MCF 10A (cell line): ENCODE results near the gene SNTA1. TPM values are rescaled to one million over a fixed set of nuclear protein-coding genes. Genes with fewer than 3 reads are reported as not detected.
A peak's percentile ranks its signal among the peaks of the same experiment; 100 is the strongest.
"Not testable (repeated sequence)": the region's sequence is repeated elsewhere in the genome, so short reads cannot be mapped to it uniquely, and the experiment has no call there.

Source experiments
- BruUV-seq: library from RNA; stranded (reverse); fragments of 400-500 nt; replicated peaks from 2 replicates; lab custom pipeline; 2021; lab: Mats Ljungman, UMichigan
- CTCF ChIA-PET: fragments of 300-600 bp; sonication (Branson Sonifier 250); formaldehyde crosslinking; extraction: SDS; loops from one replicate; lab custom pipeline; 2021; ENCODE audit warnings: antibody characterized with exemption, inconsistent platforms; lab: Yijun Ruan, JAX
- POLR2A ChIA-PET: fragments of 300-600, 350-650 bp; sonication (Branson Sonifier 250); formaldehyde crosslinking; extraction: SDS; loops from one replicate; lab custom pipeline; 2020; ENCODE audit warnings: antibody characterized with exemption, inconsistent platforms; lab: Yijun Ruan, JAX
- DNase-seq: peaks from one replicate; pipeline ENCODE4 v3.0.0-alpha.2; 2018; ENCODE audit not compliant: unreplicated experiment
- H3K27ac Mint-ChIP-seq: one replicate; pipeline ENCODE4 v1.8.0; 2022; ENCODE audit warnings: mild to moderate bottlenecking, low read depth, mixed read lengths; ENCODE audit not compliant: unreplicated experiment
- H3K27me3 Mint-ChIP-seq: one replicate; pipeline ENCODE4 v1.8.0; 2022; ENCODE audit warnings: mixed read lengths; ENCODE audit not compliant: insufficient read depth, unreplicated experiment
- H3K36me3 Mint-ChIP-seq: one replicate; pipeline ENCODE4 v1.8.0; 2022; ENCODE audit warnings: mild to moderate bottlenecking, moderate library complexity, mixed read lengths; ENCODE audit not compliant: insufficient read depth, unreplicated experiment
- H3K4me1 Mint-ChIP-seq: one replicate; pipeline ENCODE4 v1.8.0; 2022; ENCODE audit warnings: mixed read lengths; ENCODE audit not compliant: insufficient read depth, unreplicated experiment
- H3K4me3 Mint-ChIP-seq: one replicate; pipeline ENCODE4 v1.8.0; 2022; ENCODE audit warnings: mild to moderate bottlenecking, moderate library complexity, mixed read lengths; ENCODE audit not compliant: unreplicated experiment
- H3K9me3 Mint-ChIP-seq: one replicate; pipeline ENCODE4 v1.8.0; 2022; ENCODE audit warnings: mixed read lengths; ENCODE audit not compliant: unreplicated experiment
- CTCF ChIP-seq: fragments of 200-600 bp; IDR thresholded peaks from one replicate; pipeline ENCODE4 v1.8.0; 2022; ENCODE audit warnings: antibody characterized with exemption, mild to moderate bottlenecking; ENCODE audit not compliant: unreplicated experiment
- intact Hi-C: fragments of 100-400 bp; cut with micrococcal nuclease; formaldehyde crosslinking; loops from 2 replicates; pipeline ENCODE4 v1.14.1; 2022
- total RNA-seq: library from RNA; stranded (reverse); gene quantifications from 2 replicates; pipeline ENCODE4 v1.2.3, GENCODE V29; 2022

SNTA1 gene
- total RNA-seq, 1 experiment from 2014 or later = 1.4 TPM

- POLR2A ChIA-PET = interaction anchor here (0.6 to 1.0 kb wide), 3 partner anchors 10 to 211 kb away, joined by 3 to 4 read pairs (median 3); partner anchors contain the start of gene ACTL10
- not testable (repeated sequence) for H3K4me1 Mint-ChIP-seq, H3K27ac Mint-ChIP-seq, H3K9me3 Mint-ChIP-seq, H3K27me3 Mint-ChIP-seq, BruUV-seq, H3K36me3 Mint-ChIP-seq, H3K4me3 Mint-ChIP-seq
- DNase-seq = peak; percentile 79
- CTCF ChIA-PET = interaction anchor here (0.5 to 1.7 kb wide), 39 partner anchors 8 to 1453 kb away, joined by 3 to 19 read pairs (median 4); partner anchors contain the start of genes ACTL10 and C20orf144
- peak; percentile 96 for TF ChIP-seq CTCF
- intact Hi-C loops = loop anchor here (1.0 to 10.0 kb wide), 3 partner anchors 196 to 278 kb away; partner anchors contain the start of gene ZNF341
These were observed 13.5 kb upstream of the SNTA1 start for GRCh38 chr20:33456916-33457642.

- DNase-seq = peak; percentile 60
- no peaks in the 10 kb centered on the region for H3K9me3 Mint-ChIP-seq
These were observed 7.3 kb upstream of the SNTA1 start for GRCh38 chr20:33450867-33451266.

GRCh38 chr20:33445881-33446625, 2.5 kb upstream of the SNTA1 start:
- ChIA-PET POLR2A (interaction anchor here (0.9 to 1.0 kb wide), 2 partner anchors 10 to 44 kb away, joined by 3 read pairs; partner anchors contain the start of gene CBFA2T2), CTCF (interaction anchor here (0.5 to 1.3 kb wide), 8 partner anchors 11 to 1092 kb away, joined by 3 to 6 read pairs (median 4); no protein-coding TSS in a partner anchor)
- no TSS peak for BruUV-seq
- Mint-ChIP-seq H3K36me3 (no peaks in the 10 kb centered on the region), H3K27me3 (no peaks in the 10 kb centered on the region), H3K4me1 (peaks cover 6% of the 10 kb centered on the region), H3K27ac (no peak overlapping the region), H3K4me3 (no peak overlapping the region), H3K9me3 (no peaks in the 10 kb centered on the region)
- intact Hi-C loops = loop anchor here (2.0 kb wide), 1 partner anchor 29 kb away; no protein-coding TSS in a partner anchor
- no peak for DNase-seq
- TF ChIP-seq CTCF = no peak

More at GRCh38 chr20:33450867-33451266, 7.3 kb upstream of the SNTA1 start:
- TF ChIP-seq CTCF = no peak
- no peak overlapping the region for H3K27ac Mint-ChIP-seq
- H3K4me3 Mint-ChIP-seq = no peak overlapping the region
- H3K27me3 Mint-ChIP-seq = no peaks in the 10 kb centered on the region
- POLR2A ChIA-PET = no interaction called here
- intact Hi-C loops = loop anchor here (10.0 kb wide), 1 partner anchor 284 kb away; the partner anchor contains the start of gene ZNF341
- CTCF ChIA-PET = interaction anchor here (3.1 kb wide), 1 partner anchor 218 kb away, joined by 18 read pairs; no protein-coding TSS in a partner anchor
- H3K4me1 Mint-ChIP-seq = peaks cover 6% of the 10 kb centered on the region
- no TSS peak for BruUV-seq
- H3K36me3 Mint-ChIP-seq = no peaks in the 10 kb centered on the region
